ENCODE data around the gene ASPA. TPM values are rescaled to one million over a fixed set of nuclear protein-coding genes. Genes with fewer than 3 reads are reported as not detected.

Gene ASPA
- total RNA-seq, 4 donors from 2014 or later: 0.89 to 4.8 (median 1.4) TPM

DNA sequence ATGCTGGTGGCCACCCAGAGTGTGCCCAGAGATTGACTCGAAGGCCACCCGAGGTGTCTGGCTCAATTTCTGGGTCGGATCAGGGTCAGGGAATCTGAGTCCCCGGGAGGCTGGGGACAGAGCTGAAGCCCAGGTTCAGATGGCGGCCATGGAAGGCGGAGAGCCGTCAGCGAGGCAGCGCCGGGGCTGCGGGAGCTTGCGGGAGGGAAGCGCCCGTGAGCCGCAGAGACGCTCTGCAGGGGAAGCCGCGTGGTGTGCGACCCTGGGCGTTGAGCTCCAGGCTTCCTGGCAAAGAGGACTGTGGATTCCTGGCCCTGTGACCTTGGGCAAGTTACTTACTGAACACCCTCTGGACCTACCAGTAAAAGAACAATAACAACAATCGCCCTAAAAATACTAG lies 3.7 kb upstream of the ASPA start:
- DNase-seq: no peak
- no peak for ATAC-seq
- Histone ChIP-seq H3K9me3 (no peaks in the 10 kb centered on the region), H3K27me3 (no peaks in the 10 kb centered on the region), H3K27ac (no peak overlapping the region), H3K4me3 (no peak overlapping the region), H3K36me3 (no peaks in the 10 kb centered on the region), H3K4me1 (peaks cover 4 to 7% of the 10 kb centered on the region in 2 donors)
- in situ Hi-C loops (cut with MboI; ENCODE audit: low sequenced_read_pairs in 4 of 4) (loop anchor here in 1 of 4 donors (25.0 kb wide), 1 partner anchor 110 kb away; no protein-coding TSS in a partner anchor), intact Hi-C loops (cut with DNase I; ENCODE audit: low total_unique reads) (no loop called here)
- no peak for TF ChIP-seq POLR2A (IDR thresholded peaks at IDR 0.05)
- TF ChIP-seq, protein P1, sequence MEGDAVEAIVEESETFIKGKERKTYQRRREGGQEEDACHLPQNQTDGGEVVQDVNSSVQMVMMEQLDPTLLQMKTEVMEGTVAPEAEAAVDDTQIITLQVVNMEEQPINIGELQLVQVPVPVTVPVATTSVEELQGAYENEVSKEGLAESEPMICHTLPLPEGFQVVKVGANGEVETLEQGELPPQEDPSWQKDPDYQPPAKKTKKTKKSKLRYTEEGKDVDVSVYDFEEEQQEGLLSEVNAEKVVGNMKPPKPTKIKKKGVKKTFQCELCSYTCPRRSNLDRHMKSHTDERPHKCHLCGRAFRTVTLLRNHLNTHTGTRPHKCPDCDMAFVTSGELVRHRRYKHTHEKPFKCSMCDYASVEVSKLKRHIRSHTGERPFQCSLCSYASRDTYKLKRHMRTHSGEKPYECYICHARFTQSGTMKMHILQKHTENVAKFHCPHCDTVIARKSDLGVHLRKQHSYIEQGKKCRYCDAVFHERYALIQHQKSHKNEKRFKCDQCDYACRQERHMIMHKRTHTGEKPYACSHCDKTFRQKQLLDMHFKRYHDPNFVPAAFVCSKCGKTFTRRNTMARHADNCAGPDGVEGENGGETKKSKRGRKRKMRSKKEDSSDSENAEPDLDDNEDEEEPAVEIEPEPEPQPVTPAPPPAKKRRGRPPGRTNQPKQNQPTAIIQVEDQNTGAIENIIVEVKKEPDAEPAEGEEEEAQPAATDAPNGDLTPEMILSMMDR (IDR thresholded peaks at IDR 0.05 in 4 of 5, conservative IDR thresholded peaks at IDR 0.05 in 1 of 5): no peak

DNA sequence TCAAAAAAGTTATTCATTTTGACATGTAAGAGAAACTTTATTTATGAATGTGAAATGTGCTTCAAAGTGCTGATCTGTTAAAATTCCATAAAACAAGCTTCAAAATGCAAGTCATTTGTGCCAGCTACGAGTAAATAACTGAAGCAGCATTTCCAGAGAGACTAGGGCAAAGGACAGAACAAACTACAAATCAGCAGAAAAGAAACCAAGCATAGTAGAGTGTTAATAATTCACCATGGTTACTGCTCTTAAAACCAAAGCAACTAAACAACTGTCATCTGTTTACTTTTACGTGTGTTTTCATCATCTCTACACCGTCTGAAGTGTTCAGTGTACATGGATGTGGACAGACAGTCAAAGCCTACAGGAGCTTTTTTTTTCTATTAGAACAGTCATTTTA lies 1.6 kb upstream of the ASPA start:
- DNase-seq: no peak
- ATAC-seq: no peak
- no peaks in the 10 kb centered on the region for H3K36me3 ChIP-seq
- no peaks in the 10 kb centered on the region for H3K27me3 ChIP-seq
- H3K4me3 ChIP-seq: no peak overlapping the region
- intact Hi-C loops (cut with DNase I; ENCODE audit: low total_unique reads): no loop called here
- no peaks in the 10 kb centered on the region for H3K9me3 ChIP-seq
- H3K27ac ChIP-seq: peak overlapping the region in 2 of 4 donors; percentile 35 to 72
- peaks cover 4 to 7% of the 10 kb centered on the region in 2 donors for H3K4me1 ChIP-seq
- in situ Hi-C loops (cut with MboI; ENCODE audit: low sequenced_read_pairs in 4 of 4): loop anchor here in 1 of 4 donors (25.0 kb wide), 1 partner anchor 112 kb away; no protein-coding TSS in a partner anchor
- TF ChIP-seq POLR2A (IDR thresholded peaks at IDR 0.05): no peak
- TF ChIP-seq, protein P1 (IDR thresholded peaks at IDR 0.05 in 4 of 5, conservative IDR thresholded peaks at IDR 0.05 in 1 of 5): no peak

DNA sequence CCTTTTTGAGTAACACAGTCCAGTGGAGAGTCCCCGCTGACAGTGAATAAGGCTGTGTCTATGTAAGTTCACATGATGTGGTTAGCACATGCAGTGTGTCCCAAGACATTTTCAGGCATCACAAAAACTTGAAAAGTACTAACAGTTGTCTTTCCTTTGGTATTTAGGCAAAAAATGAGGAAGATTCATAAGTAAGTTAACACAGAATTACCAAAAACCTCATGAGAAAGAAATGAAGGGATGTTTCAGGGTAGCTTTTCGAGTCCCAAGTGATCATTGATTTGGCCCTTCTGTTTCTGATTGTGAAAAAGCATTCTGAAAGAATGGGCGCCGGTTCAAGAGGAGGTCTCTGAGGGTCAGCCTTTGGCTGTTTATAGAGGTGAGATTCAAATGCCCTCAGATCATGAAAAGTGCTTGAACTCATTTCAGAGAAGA lies 529 bp upstream of the ASPA start:
- H3K27ac ChIP-seq: peak overlapping the region; percentile 35 to 73 (median 64)
- no peaks in the 10 kb centered on the region for H3K36me3 ChIP-seq
- ATAC-seq: peak in 1 of 2 donors; percentile 56
- intact Hi-C loops (cut with DNase I; ENCODE audit: low total_unique reads): no loop called here
- DNase-seq: peak in 1 of 2 donors; percentile 16
- H3K4me1 ChIP-seq: peaks cover 4 to 7% of the 10 kb centered on the region in 2 donors
- no peaks in the 10 kb centered on the region for H3K9me3 ChIP-seq
- no peaks in the 10 kb centered on the region for H3K27me3 ChIP-seq
- peak overlapping the region; percentile 51 to 64 (median 53) for H3K4me3 ChIP-seq
- no peak for TF ChIP-seq POLR2A (IDR thresholded peaks at IDR 0.05)
- TF ChIP-seq, protein P1 (IDR thresholded peaks at IDR 0.05 in 4 of 5, conservative IDR thresholded peaks at IDR 0.05 in 1 of 5): no peak
- in situ Hi-C loops (cut with MboI; ENCODE audit: low sequenced_read_pairs in 4 of 4): no loop called here

DNA sequence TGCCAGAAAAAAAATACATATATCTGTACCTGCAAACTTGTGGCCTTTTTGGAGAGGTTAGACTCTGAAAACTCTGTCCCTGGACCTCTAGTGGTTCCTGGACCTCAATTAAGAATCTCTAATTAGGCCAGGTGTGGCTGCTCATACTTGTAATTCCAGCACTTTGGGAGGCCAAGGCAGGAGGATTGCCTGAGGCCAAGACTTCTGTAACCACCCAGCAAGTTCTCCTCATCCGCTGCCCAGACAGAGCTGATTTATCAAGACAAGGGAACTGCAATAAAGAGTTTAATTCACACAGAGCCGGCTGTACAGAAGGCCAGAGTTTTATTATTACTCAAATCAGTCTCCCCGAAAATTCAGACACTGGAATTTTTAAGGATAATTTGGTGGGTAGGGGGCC lies 4.2 kb downstream of the ASPA start:
- DNase-seq: no peak
- Histone ChIP-seq H3K4me1 (no peaks in the 10 kb centered on the region), H3K27ac (no peak overlapping the region), H3K4me3 (no peak overlapping the region), H3K27me3 (no peaks in the 10 kb centered on the region), H3K9me3 (no peaks in the 10 kb centered on the region), H3K36me3 (no peaks in the 10 kb centered on the region)
- intact Hi-C loops (cut with DNase I; ENCODE audit: low total_unique reads): no loop called here
- in situ Hi-C loops (cut with MboI; ENCODE audit: low sequenced_read_pairs in 4 of 4): no loop called here
- no peak for TF ChIP-seq POLR2A (IDR thresholded peaks at IDR 0.05)
- TF ChIP-seq, protein P1 (IDR thresholded peaks at IDR 0.05 in 4 of 5, conservative IDR thresholded peaks at IDR 0.05 in 1 of 5): no peak
- ATAC-seq: no peak

DNA sequence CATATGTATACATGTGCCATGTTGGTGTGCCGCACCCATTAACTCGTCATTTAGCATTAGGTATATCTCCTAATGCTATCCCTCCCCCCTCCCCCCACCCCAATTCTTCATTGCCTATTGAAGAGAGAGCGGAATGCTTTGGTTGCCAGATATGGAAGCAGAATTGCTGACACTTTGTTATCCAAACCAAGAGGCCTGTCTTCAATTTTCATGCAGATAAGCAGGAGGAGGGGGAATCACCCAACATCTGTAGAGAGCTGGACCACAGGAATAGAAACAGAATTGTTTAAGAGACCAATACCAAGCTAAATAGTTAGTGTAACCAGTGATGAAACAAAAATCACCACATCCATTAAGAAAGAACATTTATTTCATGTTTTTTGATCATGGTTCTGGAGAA lies 7.1 kb downstream of the ASPA start:
- intact Hi-C loops (cut with DNase I; ENCODE audit: low total_unique reads) (no loop called here), in situ Hi-C loops (cut with MboI; ENCODE audit: low sequenced_read_pairs in 4 of 4) (no loop called here)
- H3K4me1 ChIP-seq: no peaks in the 10 kb centered on the region
- no peak overlapping the region for H3K4me3 ChIP-seq
- DNase-seq (no peak), ATAC-seq (no peak)
- no peak overlapping the region for H3K27ac ChIP-seq
- no peaks in the 10 kb centered on the region for H3K36me3 ChIP-seq
- no peaks in the 10 kb centered on the region for H3K9me3 ChIP-seq
- TF ChIP-seq POLR2A (IDR thresholded peaks at IDR 0.05): no peak
- TF ChIP-seq, protein P1 (IDR thresholded peaks at IDR 0.05 in 4 of 5, conservative IDR thresholded peaks at IDR 0.05 in 1 of 5): no peak
- no peaks in the 10 kb centered on the region for H3K27me3 ChIP-seq

Measured in gastrocnemius medialis (tissue), 4 donors.